D721Med (cell line): Measurements from ENCODE around the gene C6orf47.

Source experiments
- DNase-seq: peaks from one replicate; pipeline ENCODE4 v3.0.0; 2011; ENCODE audit warnings: low spot score; ENCODE audit not compliant: insufficient read length
- FAIRE-seq: peaks from 2 replicates; lab custom pipeline; 2011; peaks lifted over from hg19 to GRCh38; lab: Jason Lieb, UNC
- CTCF ChIP-seq: IDR thresholded peaks from 2 replicates; pipeline ENCODE4 v1.5.1; 2012; ENCODE audit warnings: mild to moderate bottlenecking, control low read depth; ENCODE audit not compliant: insufficient read depth; ENCODE audit errors: missing control alignments

Gene C6orf47

GRCh38 chr6:31631209-31631608 is 29.4 kb downstream of the C6orf47 start:
- no peak for FAIRE-seq
- DNase-seq = no peak
- TF ChIP-seq CTCF = no peak

GRCh38 chr6:31630177-31630934 is 30.2 kb downstream of the C6orf47 start:
- TF ChIP-seq CTCF = no peak
- DNase-seq (no peak), FAIRE-seq (no peak)

DNA sequence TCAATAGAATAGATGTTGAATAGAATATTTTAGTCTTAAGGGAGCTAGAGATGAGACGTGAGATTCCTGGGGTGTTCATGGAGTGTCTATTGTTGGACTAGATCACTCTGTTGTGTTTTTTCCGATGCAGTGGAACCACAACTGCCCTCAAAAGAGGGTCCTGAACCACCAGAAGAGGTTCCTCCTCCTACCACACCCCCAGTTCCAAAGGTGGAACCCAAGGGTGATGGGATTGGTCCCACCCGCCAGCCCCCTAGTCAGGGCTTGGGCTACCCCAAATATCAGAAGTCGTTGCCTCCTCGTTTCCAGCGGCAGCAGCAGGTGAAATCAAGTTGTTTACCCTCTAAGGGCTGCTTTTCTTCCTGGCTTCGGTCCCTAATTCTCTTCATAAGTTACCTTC is 31.6 kb downstream of the C6orf47 start:
- TF ChIP-seq CTCF = no peak
- DNase-seq (no peak), FAIRE-seq (no peak)

DNA sequence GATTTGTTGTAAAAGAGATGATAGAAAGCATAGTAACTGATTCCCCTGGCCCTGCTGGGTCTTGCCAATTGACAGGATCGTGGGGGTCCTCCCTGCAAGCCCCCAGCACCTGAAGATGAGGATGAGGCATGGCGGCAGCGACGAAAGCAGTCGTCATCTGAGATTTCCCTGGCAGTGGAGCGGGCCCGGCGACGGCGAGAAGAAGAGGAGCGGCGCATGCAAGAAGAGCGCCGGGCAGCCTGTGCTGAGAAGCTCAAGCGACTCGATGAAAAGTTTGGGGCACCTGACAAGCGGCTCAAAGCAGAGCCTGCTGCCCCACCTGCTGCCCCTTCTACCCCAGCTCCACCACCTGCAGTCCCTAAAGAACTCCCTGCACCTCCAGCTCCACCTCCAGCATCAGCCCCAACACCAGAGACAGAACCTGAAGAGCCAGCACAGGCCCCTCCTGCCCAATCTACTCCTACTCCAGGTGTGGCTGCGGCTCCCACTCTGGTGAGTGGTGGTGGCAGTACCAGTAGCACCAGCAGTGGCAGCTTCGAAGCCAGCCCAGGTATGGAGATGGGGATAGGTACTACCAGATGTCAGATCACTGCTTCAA is 32.8 kb downstream of the C6orf47 start:
- no peak for TF ChIP-seq CTCF
- no peak for DNase-seq
- FAIRE-seq = no peak

DNA sequence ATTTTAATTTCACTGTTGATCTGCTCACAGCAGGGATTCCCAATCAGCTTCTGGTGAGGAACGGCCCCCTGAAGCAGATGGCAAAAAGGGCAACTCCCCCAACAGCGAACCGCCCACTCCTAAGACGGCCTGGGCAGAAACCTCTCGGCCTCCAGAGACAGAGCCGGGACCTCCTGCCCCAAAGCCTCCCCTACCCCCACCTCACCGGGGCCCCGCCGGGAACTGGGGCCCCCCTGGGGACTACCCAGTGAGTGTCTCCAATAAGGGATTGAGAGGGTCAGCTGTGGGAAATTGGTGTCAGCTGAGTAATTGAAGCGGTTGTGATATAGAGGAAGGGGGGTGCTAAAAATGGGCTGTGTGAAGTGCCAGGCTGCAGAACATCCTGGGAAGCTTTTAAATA is 33.6 kb downstream of the C6orf47 start:
- no peak for TF ChIP-seq CTCF
- no peak for DNase-seq
- no peak for FAIRE-seq

DNA sequence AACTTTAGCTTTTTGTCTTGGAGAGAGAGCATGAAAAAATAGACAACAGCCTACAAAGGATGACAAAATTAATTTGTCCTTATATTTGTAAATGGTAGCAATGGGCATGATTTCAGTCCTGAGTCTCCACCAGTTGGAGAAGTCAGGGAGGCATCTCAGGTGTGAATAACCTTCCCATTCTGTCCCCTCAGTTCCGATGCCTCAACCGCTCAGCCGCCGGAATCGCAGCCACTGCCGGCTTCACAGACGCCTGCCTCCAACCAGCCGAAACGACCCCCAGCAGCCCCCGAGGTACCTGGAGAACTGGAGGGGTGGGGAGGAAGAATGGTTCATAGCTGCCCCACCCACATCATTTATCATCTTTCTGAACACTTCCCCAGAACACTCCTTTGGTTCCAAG is 36.5 kb downstream of the C6orf47 start:
- DNase-seq (no peak), FAIRE-seq (no peak)
- no peak for TF ChIP-seq CTCF

DNA sequence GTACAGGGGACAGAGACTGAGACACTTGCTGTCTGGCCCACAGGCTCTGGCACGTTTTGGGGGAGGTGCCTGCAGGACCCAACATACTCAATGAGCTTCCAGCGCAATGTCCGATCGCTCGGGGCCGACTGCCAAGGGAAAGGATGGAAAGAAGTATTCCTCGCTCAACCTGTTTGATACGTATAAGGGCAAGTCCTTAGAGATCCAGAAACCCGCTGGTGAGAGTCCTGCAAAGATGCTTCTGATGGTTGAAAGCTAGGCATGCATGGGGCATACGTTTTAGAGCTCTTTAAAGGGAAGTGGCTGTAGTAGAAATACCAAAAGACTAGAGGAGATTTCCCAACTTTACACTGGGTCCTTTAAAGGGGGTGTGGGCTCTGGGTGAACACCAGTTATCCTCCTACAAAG is 37.9 kb downstream of the C6orf47 start:
- no peak for FAIRE-seq
- TF ChIP-seq CTCF = no peak

More for the DNA sequence above, 37.9 kb downstream of the C6orf47 start:
- no peak for DNase-seq
